Measurements from ENCODE around the gene SGCE. TPM values are rescaled to one million over a fixed set of nuclear protein-coding genes. Genes with fewer than 3 reads are reported as not detected.

Gene SGCE, protein sequence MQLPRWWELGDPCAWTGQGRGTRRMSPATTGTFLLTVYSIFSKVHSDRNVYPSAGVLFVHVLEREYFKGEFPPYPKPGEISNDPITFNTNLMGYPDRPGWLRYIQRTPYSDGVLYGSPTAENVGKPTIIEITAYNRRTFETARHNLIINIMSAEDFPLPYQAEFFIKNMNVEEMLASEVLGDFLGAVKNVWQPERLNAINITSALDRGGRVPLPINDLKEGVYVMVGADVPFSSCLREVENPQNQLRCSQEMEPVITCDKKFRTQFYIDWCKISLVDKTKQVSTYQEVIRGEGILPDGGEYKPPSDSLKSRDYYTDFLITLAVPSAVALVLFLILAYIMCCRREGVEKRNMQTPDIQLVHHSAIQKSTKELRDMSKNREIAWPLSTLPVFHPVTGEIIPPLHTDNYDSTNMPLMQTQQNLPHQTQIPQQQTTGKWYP
- total RNA-seq (2021) (19.0 to 25.3 TPM (median 24.2 TPM) in 3 replicates), Bru-seq, nascent RNA (percentile 75 among the genes with signal in this experiment)
- long read RNA-seq, experiment 1, transcript SGCE-299 (11 exons, 1,614 nt), result major isoform, 55 of 79 reads
- long read RNA-seq, experiment 1, partial matches to known transcripts, result 4 of 79 reads
- long read RNA-seq, experiment 1, other reads (novel, unspliced or antisense), result 10 of 79 reads
- long read RNA-seq, experiment 2, transcript SGCE-299 (11 exons, 1,614 nt), result major isoform, 10 of 19 reads
- long read RNA-seq, experiment 2, partial matches to known transcripts, result 1 of 19 reads
- long read RNA-seq, experiment 2, other reads (novel, unspliced or antisense), result 7 of 19 reads
- long read RNA-seq, experiment 3, transcript SGCE-205 (10 exons, 1,532 nt), result minor isoform, 5 of 70 reads
- long read RNA-seq, experiment 3, transcript SGCE-299 (11 exons, 1,614 nt), result major isoform, 54 of 70 reads
- long read RNA-seq, experiment 3, partial matches to known transcripts, result 1 of 70 reads
- long read RNA-seq, experiment 3, other reads (novel, unspliced or antisense), result 8 of 70 reads

DNA sequence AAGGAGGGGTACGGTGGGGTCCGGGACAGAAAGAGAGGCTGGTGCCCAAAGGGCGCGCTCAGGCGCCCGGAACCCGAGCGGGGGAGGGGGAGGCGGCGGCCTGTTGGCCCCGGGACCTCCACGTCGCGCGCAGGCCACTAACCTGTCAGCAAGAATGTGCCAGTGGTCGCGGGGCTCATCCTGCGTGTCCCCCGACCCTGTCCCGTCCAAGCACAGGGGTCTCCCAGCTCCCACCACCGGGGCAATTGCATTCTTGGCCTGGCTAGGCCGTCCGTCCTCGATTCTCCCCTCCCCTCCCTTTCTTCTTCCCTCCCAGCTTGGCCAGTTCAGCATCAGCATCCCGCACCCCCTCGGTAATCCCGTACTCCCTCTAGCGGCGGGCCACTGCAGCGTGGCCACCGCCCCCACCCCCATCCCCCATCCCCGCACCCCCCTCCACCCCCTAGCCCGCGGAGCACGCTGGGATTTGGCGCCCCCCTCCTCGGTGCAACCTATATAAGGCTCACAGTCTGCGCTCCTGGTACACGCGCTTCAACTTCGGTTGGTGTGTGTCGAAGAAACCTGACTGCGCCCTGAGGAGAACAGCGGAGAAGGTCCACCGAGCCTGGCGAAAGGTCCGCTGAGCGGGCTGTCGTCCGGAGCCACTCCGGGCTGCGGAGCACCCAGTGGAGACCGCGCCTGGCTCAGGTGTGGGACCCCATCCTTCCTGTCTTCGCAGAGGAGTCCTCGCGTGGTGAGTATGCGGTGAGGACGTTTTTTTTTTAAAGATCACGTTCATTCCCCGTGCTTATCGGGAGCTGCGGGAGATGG, at the start of gene SGCE:
SGCE (minus strand) TSS at position 286 of the 810 bp plus-strand sequence; CDS start at position 251, 35 bp downstream.
- peaks cover 13% of the 10 kb centered on the region for H3K36me3 Mint-ChIP-seq
- peaks cover 12% of the 10 kb centered on the region for H3K9me3 Mint-ChIP-seq
- peak within 1 kb of the TSS; percentile 79; the same call in 1 of the 2 replicates for H3K27ac Mint-ChIP-seq
- ATAC-seq (peak; percentile 13), DNase-seq (ENCODE audit: low spot score) (peak; percentile 86)
- H3K4me3 Mint-ChIP-seq, result peak within 1 kb of the TSS; percentile 91
- POLR2A ChIA-PET, result interaction anchor here (0.9 to 2.1 kb wide), 2 partner anchors 9 to 207 kb away, joined by 3 to 5 read pairs; no protein-coding TSS in a partner anchor
- H3K4me1 Mint-ChIP-seq, result peaks cover 22% of the 10 kb centered on the region
- H3K27me3 Mint-ChIP-seq (ENCODE audit: low read depth), result peaks cover 16% of the 10 kb centered on the region
- CTCF ChIA-PET, result interaction anchor here (0.6 to 2.8 kb wide), 17 partner anchors 9 to 1034 kb away, joined by 3 to 21 read pairs (median 3); no protein-coding TSS in a partner anchor
- TF ChIP-seq GABPB1 (CRISPR knock-in tag; IDR thresholded peaks at IDR 0.05) (no peak), FOXP1 (CRISPR knock-in tag; IDR thresholded peaks at IDR 0.05; ENCODE audit: borderline replicate concordance) (peak; percentile 37; the same call in 1 of the 2 replicates), CREM (CRISPR knock-in tag; IDR thresholded peaks at IDR 0.05) (peak; percentile 43; the same call in 1 of the 2 replicates), TEAD1 (CRISPR knock-in tag; IDR thresholded peaks at IDR 0.05) (0 out of 2 replicates have a peak, but pooled peaks have one; percentile 53), TP53 (CRISPR knock-in tag; IDR thresholded peaks at IDR 0.05) (0 out of 2 replicates have a peak, but pooled peaks have one; percentile 17), ZBTB21 (CRISPR knock-in tag; IDR thresholded peaks at IDR 0.05; ENCODE audit: borderline replicate concordance) (0 out of 2 replicates have a peak, but pooled peaks have one; percentile 64), ZNF396 (CRISPR knock-in tag; IDR thresholded peaks at IDR 0.05; ENCODE audit: borderline replicate concordance) (no peak), JAZF1 (CRISPR knock-in tag; IDR thresholded peaks at IDR 0.05) (no peak), NFYB (CRISPR knock-in tag; conservative IDR thresholded peaks at IDR 0.05; ENCODE audit: low read depth) (no peak), RORB (CRISPR knock-in tag; IDR thresholded peaks at IDR 0.05) (no peak), HMGA2 (CRISPR knock-in tag; IDR thresholded peaks at IDR 0.05) (no peak), ZNF138 (CRISPR knock-in tag; conservative IDR thresholded peaks at IDR 0.05) (peak; percentile 81; the same call in 1 of the 2 replicates)
- TF ChIP-seq, protein P1, sequence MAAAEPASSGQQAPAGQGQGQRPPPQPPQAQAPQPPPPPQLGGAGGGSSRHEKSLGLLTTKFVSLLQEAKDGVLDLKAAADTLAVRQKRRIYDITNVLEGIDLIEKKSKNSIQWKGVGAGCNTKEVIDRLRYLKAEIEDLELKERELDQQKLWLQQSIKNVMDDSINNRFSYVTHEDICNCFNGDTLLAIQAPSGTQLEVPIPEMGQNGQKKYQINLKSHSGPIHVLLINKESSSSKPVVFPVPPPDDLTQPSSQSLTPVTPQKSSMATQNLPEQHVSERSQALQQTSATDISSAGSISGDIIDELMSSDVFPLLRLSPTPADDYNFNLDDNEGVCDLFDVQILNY (CRISPR knock-in tag; IDR thresholded peaks at IDR 0.05), result peak; percentile 75; the same call in 1 of the 2 replicates
- TF ChIP-seq, protein P2, sequence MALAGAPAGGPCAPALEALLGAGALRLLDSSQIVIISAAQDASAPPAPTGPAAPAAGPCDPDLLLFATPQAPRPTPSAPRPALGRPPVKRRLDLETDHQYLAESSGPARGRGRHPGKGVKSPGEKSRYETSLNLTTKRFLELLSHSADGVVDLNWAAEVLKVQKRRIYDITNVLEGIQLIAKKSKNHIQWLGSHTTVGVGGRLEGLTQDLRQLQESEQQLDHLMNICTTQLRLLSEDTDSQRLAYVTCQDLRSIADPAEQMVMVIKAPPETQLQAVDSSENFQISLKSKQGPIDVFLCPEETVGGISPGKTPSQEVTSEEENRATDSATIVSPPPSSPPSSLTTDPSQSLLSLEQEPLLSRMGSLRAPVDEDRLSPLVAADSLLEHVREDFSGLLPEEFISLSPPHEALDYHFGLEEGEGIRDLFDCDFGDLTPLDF (CRISPR knock-in tag; IDR thresholded peaks at IDR 0.05), result peak; percentile 76; the same call in 1 of the 2 replicates
- TF ChIP-seq, protein P3, sequence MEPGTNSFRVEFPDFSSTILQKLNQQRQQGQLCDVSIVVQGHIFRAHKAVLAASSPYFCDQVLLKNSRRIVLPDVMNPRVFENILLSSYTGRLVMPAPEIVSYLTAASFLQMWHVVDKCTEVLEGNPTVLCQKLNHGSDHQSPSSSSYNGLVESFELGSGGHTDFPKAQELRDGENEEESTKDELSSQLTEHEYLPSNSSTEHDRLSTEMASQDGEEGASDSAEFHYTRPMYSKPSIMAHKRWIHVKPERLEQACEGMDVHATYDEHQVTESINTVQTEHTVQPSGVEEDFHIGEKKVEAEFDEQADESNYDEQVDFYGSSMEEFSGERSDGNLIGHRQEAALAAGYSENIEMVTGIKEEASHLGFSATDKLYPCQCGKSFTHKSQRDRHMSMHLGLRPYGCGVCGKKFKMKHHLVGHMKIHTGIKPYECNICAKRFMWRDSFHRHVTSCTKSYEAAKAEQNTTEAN (CRISPR knock-in tag; IDR thresholded peaks at IDR 0.05), result peak; percentile 21; the same call in 1 of the 2 replicates
- TF ChIP-seq, protein P4, sequence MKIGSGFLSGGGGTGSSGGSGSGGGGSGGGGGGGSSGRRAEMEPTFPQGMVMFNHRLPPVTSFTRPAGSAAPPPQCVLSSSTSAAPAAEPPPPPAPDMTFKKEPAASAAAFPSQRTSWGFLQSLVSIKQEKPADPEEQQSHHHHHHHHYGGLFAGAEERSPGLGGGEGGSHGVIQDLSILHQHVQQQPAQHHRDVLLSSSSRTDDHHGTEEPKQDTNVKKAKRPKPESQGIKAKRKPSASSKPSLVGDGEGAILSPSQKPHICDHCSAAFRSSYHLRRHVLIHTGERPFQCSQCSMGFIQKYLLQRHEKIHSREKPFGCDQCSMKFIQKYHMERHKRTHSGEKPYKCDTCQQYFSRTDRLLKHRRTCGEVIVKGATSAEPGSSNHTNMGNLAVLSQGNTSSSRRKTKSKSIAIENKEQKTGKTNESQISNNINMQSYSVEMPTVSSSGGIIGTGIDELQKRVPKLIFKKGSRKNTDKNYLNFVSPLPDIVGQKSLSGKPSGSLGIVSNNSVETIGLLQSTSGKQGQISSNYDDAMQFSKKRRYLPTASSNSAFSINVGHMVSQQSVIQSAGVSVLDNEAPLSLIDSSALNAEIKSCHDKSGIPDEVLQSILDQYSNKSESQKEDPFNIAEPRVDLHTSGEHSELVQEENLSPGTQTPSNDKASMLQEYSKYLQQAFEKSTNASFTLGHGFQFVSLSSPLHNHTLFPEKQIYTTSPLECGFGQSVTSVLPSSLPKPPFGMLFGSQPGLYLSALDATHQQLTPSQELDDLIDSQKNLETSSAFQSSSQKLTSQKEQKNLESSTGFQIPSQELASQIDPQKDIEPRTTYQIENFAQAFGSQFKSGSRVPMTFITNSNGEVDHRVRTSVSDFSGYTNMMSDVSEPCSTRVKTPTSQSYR (CRISPR knock-in tag; IDR thresholded peaks at IDR 0.05), result peak; percentile 89
- TF ChIP-seq, protein P5, sequence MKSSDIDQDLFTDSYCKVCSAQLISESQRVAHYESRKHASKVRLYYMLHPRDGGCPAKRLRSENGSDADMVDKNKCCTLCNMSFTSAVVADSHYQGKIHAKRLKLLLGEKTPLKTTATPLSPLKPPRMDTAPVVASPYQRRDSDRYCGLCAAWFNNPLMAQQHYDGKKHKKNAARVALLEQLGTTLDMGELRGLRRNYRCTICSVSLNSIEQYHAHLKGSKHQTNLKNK (CRISPR knock-in tag; IDR thresholded peaks at IDR 0.05), result no peak
- TF ChIP-seq, protein P6, sequence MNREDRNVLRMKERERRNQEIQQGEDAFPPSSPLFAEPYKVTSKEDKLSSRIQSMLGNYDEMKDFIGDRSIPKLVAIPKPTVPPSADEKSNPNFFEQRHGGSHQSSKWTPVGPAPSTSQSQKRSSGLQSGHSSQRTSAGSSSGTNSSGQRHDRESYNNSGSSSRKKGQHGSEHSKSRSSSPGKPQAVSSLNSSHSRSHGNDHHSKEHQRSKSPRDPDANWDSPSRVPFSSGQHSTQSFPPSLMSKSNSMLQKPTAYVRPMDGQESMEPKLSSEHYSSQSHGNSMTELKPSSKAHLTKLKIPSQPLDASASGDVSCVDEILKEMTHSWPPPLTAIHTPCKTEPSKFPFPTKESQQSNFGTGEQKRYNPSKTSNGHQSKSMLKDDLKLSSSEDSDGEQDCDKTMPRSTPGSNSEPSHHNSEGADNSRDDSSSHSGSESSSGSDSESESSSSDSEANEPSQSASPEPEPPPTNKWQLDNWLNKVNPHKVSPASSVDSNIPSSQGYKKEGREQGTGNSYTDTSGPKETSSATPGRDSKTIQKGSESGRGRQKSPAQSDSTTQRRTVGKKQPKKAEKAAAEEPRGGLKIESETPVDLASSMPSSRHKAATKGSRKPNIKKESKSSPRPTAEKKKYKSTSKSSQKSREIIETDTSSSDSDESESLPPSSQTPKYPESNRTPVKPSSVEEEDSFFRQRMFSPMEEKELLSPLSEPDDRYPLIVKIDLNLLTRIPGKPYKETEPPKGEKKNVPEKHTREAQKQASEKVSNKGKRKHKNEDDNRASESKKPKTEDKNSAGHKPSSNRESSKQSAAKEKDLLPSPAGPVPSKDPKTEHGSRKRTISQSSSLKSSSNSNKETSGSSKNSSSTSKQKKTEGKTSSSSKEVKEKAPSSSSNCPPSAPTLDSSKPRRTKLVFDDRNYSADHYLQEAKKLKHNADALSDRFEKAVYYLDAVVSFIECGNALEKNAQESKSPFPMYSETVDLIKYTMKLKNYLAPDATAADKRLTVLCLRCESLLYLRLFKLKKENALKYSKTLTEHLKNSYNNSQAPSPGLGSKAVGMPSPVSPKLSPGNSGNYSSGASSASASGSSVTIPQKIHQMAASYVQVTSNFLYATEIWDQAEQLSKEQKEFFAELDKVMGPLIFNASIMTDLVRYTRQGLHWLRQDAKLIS (CRISPR knock-in tag; IDR thresholded peaks at IDR 0.05; ENCODE audit: borderline replicate concordance), result 0 out of 2 replicates have a peak, but pooled peaks have one; percentile 48
- TF ChIP-seq, protein P7, sequence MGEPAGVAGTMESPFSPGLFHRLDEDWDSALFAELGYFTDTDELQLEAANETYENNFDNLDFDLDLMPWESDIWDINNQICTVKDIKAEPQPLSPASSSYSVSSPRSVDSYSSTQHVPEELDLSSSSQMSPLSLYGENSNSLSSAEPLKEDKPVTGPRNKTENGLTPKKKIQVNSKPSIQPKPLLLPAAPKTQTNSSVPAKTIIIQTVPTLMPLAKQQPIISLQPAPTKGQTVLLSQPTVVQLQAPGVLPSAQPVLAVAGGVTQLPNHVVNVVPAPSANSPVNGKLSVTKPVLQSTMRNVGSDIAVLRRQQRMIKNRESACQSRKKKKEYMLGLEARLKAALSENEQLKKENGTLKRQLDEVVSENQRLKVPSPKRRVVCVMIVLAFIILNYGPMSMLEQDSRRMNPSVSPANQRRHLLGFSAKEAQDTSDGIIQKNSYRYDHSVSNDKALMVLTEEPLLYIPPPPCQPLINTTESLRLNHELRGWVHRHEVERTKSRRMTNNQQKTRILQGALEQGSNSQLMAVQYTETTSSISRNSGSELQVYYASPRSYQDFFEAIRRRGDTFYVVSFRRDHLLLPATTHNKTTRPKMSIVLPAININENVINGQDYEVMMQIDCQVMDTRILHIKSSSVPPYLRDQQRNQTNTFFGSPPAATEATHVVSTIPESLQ (CRISPR knock-in tag; IDR thresholded peaks at IDR 0.05), result no peak

Data from WTC11 (cell line).